Measurements from ENCODE around the gene HABP2. TPM values are rescaled to one million over a fixed set of nuclear protein-coding genes. Genes with fewer than 3 reads are reported as not detected.

Gene HABP2
- total and polyA plus RNA-seq, 2 of the 4 experiments (the other 2 are of a cell fraction), result not detected

- Histone ChIP-seq H2AK5ac (ENCODE audit: low read depth, low read length) (no peak overlapping the region), H3K56ac (ENCODE audit: extremely low read depth, insufficient read depth, low read length) (no peak overlapping the region), H3K9me1 (ENCODE audit: insufficient read depth, low read length) (no peaks in the 10 kb centered on the region), H3K27ac (ENCODE audit: insufficient read depth, low read length) (no peak overlapping the region), H3K23ac (ENCODE audit: low read depth, low read length) (no peak overlapping the region), H4K91ac (ENCODE audit: insufficient read depth, low read depth, low read length) (no peak overlapping the region), H3K4me2 (ENCODE audit: low read depth, low read length) (no peak overlapping the region), H3K18ac (ENCODE audit: low read depth, low read length) (no peak overlapping the region), H2BK15ac (ENCODE audit: low read depth, low read length) (no peak overlapping the region), H4K5ac (ENCODE audit: low read depth, low read length) (no peak overlapping the region), H2BK120ac (ENCODE audit: low read depth, low read length) (no peak overlapping the region), H3K9ac (ENCODE audit: low read depth, low read length) (no peak overlapping the region), H4K8ac (ENCODE audit: low read depth in 2 of 2, low read length in 2 of 2) (no peak overlapping the region), H2AFZ (replicated peaks; ENCODE audit: low read length, poor library complexity) (no peak overlapping the region), H3K4me3 (ENCODE audit: insufficient read depth, low read depth, low read length) (no peak overlapping the region), H3K9me3 (ENCODE audit: control insufficient read depth, insufficient read depth, low read length) (no peaks in the 10 kb centered on the region), H3K36me3 (ENCODE audit: control insufficient read depth, insufficient read depth, low read length) (no peaks in the 10 kb centered on the region), H2BK20ac (ENCODE audit: low read depth, low read length) (no peak overlapping the region), H3K79me1 (ENCODE audit: low read depth in 1 of 2, low read length in 2 of 2) (no peaks in the 10 kb centered on the region), H3K4me1 (ENCODE audit: control insufficient read depth, insufficient read depth, low read length) (no peaks in the 10 kb centered on the region), H3K14ac (replicated peaks; ENCODE audit: low read depth, low read length) (no peak overlapping the region), H3K27me3 (ENCODE audit: control insufficient read depth, insufficient read depth, low read length) (no peaks in the 10 kb centered on the region), H3K4ac (ENCODE audit: low read depth, low read length) (no peak overlapping the region), H2BK5ac (ENCODE audit: low read depth, low read length, poor library complexity, severe bottlenecking) (no peak overlapping the region), H2AK9ac (replicated peaks; ENCODE audit: low read depth, low read length, poor library complexity) (no peak overlapping the region), H4K20me1 (ENCODE audit: insufficient read depth, low read length) (no peaks in the 10 kb centered on the region)
- no CpG with 5 or more reads among the region's 3 CpGs for WGBS, 2 experiments (ENCODE audit: extremely low coverage in 2 of 2, insufficient read length in 1 of 2)
- no TSS peak for BruUV-seq (replicated peaks)
- ChIA-PET CTCF (no interaction called here), POLR2A (ENCODE audit: unreplicated experiment) (no interaction called here)
- no peak for DNase-seq
- TF ChIP-seq POLR2A (IDR thresholded peaks at IDR 0.05; ENCODE audit: low read depth, low read length), result no peak
- TF ChIP-seq CEBPB (IDR thresholded peaks at IDR 0.05; ENCODE audit: low read depth, low read length), result no peak
- no peak for TF ChIP-seq ELK1 (IDR thresholded peaks at IDR 0.05; ENCODE audit: borderline replicate concordance, low read depth, low read length)
- TF ChIP-seq NFE2L2 (IDR thresholded peaks at IDR 0.05; ENCODE audit: low read depth, low read length), result no peak
- TF ChIP-seq CHD1 (IDR thresholded peaks at IDR 0.05; ENCODE audit: low read depth, low read length), result no peak
- no peak for TF ChIP-seq MAZ (IDR thresholded peaks at IDR 0.05; ENCODE audit: borderline replicate concordance, low read depth, low read length)
- TF ChIP-seq CTCF (conservative IDR thresholded peaks at IDR 0.05; ENCODE audit: low read depth, low read length), result no peak
- no peak for TF ChIP-seq MXI1 (IDR thresholded peaks at IDR 0.05; ENCODE audit: borderline replicate concordance, low read depth, low read length)
- TF ChIP-seq SMC3 (IDR thresholded peaks at IDR 0.05; ENCODE audit: low read depth, low read length), result no peak
- no peak for TF ChIP-seq RFX5 (IDR thresholded peaks at IDR 0.05; ENCODE audit: low read depth, low read length)
- TF ChIP-seq MAFK (IDR thresholded peaks at IDR 0.05; ENCODE audit: low read depth, low read length), result no peak
- no peak for TF ChIP-seq RAD21 (IDR thresholded peaks at IDR 0.05; ENCODE audit: low read length)
- TF ChIP-seq RCOR1 (IDR thresholded peaks at IDR 0.05; ENCODE audit: insufficient replicate concordance, low read length), result no peak
- TF ChIP-seq BHLHE40 (IDR thresholded peaks at IDR 0.05; ENCODE audit: low read depth, low read length), result no peak
- TF ChIP-seq FOS (IDR thresholded peaks at IDR 0.05; ENCODE audit: low read depth, low read length), result no peak
- no peak for TF ChIP-seq USF2 (IDR thresholded peaks at IDR 0.05; ENCODE audit: low read depth, low read length)
- in situ Hi-C loops (cut with MboI; ENCODE audit: low sequenced_read_pairs) (no loop called here), intact Hi-C loops (cut with micrococcal nuclease) (no loop called here), dilution Hi-C loops (cut with HindIII; ENCODE audit: low sequenced_read_pairs, unreplicated experiment) (no loop called here)
- ATAC-seq (ENCODE audit: low read depth), result no peak
These were observed 15.2 kb upstream of the HABP2 start for GRCh38 chr10:113537672-113538071.

Data from IMR-90 (cell line).